K562 (cell line): Measurements from ENCODE around the gene STK16. TPM values are rescaled to one million over a fixed set of nuclear protein-coding genes. Genes with fewer than 3 reads are reported as not detected.

Experiments
- ARHGAP35 ChIP-seq: fragments of 450-650 bp; IDR thresholded peaks from 2 replicates; pipeline ENCODE4 v1.6.1; 2018; ENCODE audit not compliant: partially characterized antibody
- BDP1 ChIP-seq: IDR thresholded peaks from 3 replicates; pipeline ENCODE4 v1.6.1; 2011; ENCODE audit not compliant: insufficient read length, insufficient read depth
- CHD2 ChIP-seq: IDR thresholded peaks from 2 replicates; pipeline ENCODE4 v1.6.1; 2011; ENCODE audit warnings: low read depth, low read length
- COPS2 ChIP-seq: fragments of 450-650 bp; conservative IDR thresholded peaks from 2 replicates; pipeline ENCODE4 v1.6.1; 2016; ENCODE audit warnings: mild to moderate bottlenecking, moderate library complexity
- HDAC1 ChIP-seq, 2 experiments: fragments of 450-650 bp; IDR thresholded peaks; 2 replicates each; pipeline ENCODE4 v1.6.1; 2016 to 2017; ENCODE audit warnings: inconsistent platforms in 1 of 2, mild to moderate bottlenecking in 1 of 2, moderate library complexity in 1 of 2
- NFXL1 ChIP-seq: fragments of 450-650 bp; formaldehyde crosslinking; IDR thresholded peaks from 2 replicates; pipeline ENCODE4 v1.4.0; 2021; ENCODE audit warnings: mild to moderate bottlenecking
- RHOXF2B ChIP-seq: fragments of 250-450 bp; sonication (Bioruptor Pico); conservative IDR thresholded peaks from 2 replicates; pipeline ENCODE4 v1.5.1; 2021
- SUPT5H ChIP-seq: fragments of 450-650 bp; IDR thresholded peaks from 2 replicates; pipeline ENCODE4 v1.6.1; 2016
- ZFP1 ChIP-seq: fragments of 450-650 bp; formaldehyde crosslinking; IDR thresholded peaks from 2 replicates; pipeline ENCODE4 v1.4.0; 2020; ENCODE audit warnings: mild to moderate bottlenecking, mixed read lengths
- ZNF282 ChIP-seq: sonication (generic); formaldehyde crosslinking; IDR thresholded peaks from 2 replicates; pipeline ENCODE4 v1.8.1; 2023; ENCODE audit warnings: missing genetic modification reagents
- ZNF324 ChIP-seq: fragments of 250-450 bp; sonication (Bioruptor Pico); IDR thresholded peaks from 2 replicates; pipeline ENCODE4 v1.4.0; 2020; ENCODE audit warnings: mild to moderate bottlenecking
- ZNF347 ChIP-seq: fragments of 450-650 bp; formaldehyde crosslinking; IDR thresholded peaks from 2 replicates; pipeline ENCODE4 v1.4.0; 2020; ENCODE audit warnings: low read depth, mild to moderate bottlenecking, moderate library complexity
- ZNF79 ChIP-seq: fragments of 250-450 bp; sonication (Bioruptor Pico); IDR thresholded peaks from 2 replicates; pipeline ENCODE4 v1.4.0; 2020; ENCODE audit warnings: low read depth, mild to moderate bottlenecking, moderate library complexity
- polyA plus RNA-seq, 8 experiments: library from polyadenylated mRNA; depleted of rRNA in 4 of 8; stranded (reverse) in 5 of 8; unstranded in 3 of 8; fragments of >200 nt; fragmentation: Nextera tagmentation in 2 of 8; fragmentation: Illumina TruSeq in 1 of 8; extraction: Ambion mirVana in 2 of 8; extraction: Trizol in 1 of 8; gene quantifications; 2 replicates each; pipeline versions ENCODE4 v1.2.1 to v1.2.3, GENCODE V29; 2011 to 2014; ENCODE audit warnings: inconsistent platforms in 1 of 8, missing spikeins in 1 of 8
- total RNA-seq, 7 experiments: library from RNA; depleted of rRNA in 6 of 7; stranded (reverse); fragments of >200 nt in 6 of 7; fragmentation: Illumina TruSeq in 2 of 7; extraction: Trizol in 2 of 7; gene quantifications; 2 replicates each; pipeline versions ENCODE4 v1.2.1 to v1.2.3, GENCODE V29; 2011 to 2021; ENCODE audit warnings: low replicate concordance in 1 of 7
- TF ChIP-seq, protein P1 (sequence below): sonication (generic); formaldehyde crosslinking; IDR thresholded peaks from 2 replicates; pipeline ENCODE4 v1.8.1; 2023; ENCODE audit warnings: missing genetic modification reagents, mild to moderate bottlenecking, borderline replicate concordance
- TF ChIP-seq, protein P2 (sequence below), 3 experiments: fragments of 200-800 bp in 1 of 3; sonication (Bioruptor generic) in 1 of 3; sonication (generic) in 1 of 3; formaldehyde crosslinking in 1 of 3; IDR thresholded peaks; 2 replicates each; pipeline versions ENCODE4 v1.6.1 to v1.8.0; 2016 to 2022; ENCODE audit warnings: mild to moderate bottlenecking in 2 of 3, missing compliant biosample characterization in 2 of 3, missing genetic modification characterization in 2 of 3, missing genetic modification reagents in 1 of 3
- TF ChIP-seq, protein P3 (sequence below): IDR thresholded peaks from 2 replicates; pipeline ENCODE4 v1.6.1; 2011; ENCODE audit warnings: borderline replicate concordance, low read depth, mild to moderate bottlenecking, moderate library complexity, low read length; ENCODE audit not compliant: insufficient read depth, poor library complexity, severe bottlenecking

Gene STK16
- total and polyA plus RNA-seq, 9 of the 15 experiments (the other 6 are each of a cell fraction or from before 2014, with no cell fraction given) = 5.4 to 36.2 (median 17.8) TPM

DNA sequence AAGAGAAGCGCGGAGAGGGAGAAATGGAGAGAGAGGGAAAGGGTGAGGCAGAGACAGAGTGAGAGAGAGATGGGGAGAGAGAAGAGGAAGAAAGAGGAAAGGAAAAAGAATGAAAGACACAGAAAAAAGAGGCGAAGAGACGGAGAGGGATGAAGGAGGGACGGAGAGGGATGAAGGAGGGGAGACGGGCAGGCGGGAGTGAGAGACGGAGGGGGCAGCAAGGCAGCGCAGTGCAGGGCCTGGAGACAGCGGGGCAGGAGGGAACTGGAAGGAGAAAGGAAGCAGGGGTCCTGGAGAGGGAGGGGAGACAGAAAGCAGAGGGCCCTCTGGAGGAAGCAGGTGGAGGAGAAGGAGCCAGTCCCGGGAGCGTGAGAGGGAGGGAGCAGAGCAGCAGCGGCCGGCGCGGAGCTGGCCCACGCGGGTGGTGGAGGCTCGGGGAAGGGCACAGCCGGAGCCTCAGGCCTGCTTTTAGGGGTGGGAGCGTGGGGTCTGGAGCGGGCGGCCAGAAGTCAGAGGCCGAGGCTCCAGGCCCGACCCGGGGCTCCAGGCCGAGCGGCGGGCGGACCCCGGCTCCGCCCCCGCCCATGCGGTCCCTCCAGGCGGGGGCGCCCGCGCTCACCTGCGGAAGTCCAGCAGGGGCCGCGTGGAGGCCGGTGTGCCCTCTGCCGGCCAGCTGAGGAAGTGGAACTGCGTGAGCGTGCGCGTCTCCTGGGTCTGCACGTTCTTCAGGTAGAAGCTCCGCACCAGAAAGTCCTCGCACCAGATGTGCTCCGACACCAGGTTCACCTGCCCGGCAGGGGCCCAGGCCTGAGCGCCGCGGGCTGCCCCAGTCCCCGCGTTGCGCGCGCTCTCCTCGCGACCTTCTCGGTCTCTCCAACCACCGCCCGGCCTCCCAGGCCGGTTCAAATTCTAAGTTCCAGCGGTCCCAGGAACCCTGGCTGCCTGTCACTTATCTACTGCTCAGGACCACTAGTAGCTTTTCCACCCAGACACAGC is 49.4 kb downstream of the STK16 start (continued):
- TF ChIP-seq, protein P1, sequence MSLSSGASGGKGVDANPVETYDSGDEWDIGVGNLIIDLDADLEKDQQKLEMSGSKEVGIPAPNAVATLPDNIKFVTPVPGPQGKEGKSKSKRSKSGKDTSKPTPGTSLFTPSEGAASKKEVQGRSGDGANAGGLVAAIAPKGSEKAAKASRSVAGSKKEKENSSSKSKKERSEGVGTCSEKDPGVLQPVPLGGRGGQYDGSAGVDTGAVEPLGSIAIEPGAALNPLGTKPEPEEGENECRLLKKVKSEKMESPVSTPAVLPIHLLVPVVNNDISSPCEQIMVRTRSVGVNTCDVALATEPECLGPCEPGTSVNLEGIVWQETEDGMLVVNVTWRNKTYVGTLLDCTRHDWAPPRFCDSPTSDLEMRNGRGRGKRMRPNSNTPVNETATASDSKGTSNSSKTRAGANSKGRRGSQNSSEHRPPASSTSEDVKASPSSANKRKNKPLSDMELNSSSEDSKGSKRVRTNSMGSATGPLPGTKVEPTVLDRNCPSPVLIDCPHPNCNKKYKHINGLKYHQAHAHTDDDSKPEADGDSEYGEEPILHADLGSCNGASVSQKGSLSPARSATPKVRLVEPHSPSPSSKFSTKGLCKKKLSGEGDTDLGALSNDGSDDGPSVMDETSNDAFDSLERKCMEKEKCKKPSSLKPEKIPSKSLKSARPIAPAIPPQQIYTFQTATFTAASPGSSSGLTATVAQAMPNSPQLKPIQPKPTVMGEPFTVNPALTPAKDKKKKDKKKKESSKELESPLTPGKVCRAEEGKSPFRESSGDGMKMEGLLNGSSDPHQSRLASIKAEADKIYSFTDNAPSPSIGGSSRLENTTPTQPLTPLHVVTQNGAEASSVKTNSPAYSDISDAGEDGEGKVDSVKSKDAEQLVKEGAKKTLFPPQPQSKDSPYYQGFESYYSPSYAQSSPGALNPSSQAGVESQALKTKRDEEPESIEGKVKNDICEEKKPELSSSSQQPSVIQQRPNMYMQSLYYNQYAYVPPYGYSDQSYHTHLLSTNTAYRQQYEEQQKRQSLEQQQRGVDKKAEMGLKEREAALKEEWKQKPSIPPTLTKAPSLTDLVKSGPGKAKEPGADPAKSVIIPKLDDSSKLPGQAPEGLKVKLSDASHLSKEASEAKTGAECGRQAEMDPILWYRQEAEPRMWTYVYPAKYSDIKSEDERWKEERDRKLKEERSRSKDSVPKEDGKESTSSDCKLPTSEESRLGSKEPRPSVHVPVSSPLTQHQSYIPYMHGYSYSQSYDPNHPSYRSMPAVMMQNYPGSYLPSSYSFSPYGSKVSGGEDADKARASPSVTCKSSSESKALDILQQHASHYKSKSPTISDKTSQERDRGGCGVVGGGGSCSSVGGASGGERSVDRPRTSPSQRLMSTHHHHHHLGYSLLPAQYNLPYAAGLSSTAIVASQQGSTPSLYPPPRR (CRISPR knock-in tag) = no peak
- TF ChIP-seq ZNF79 (CRISPR knock-in tag) (no peak), SUPT5H (peak; percentile 58; the same call in 1 of the 2 replicates), ARHGAP35 (no peak), BDP1 (no peak), ZNF282 (CRISPR knock-in tag) (0 out of 2 replicates have a peak, but pooled peaks have one; percentile 60), RHOXF2B (CRISPR knock-in tag) (no peak), ZNF324 (CRISPR knock-in tag) (no peak), HDAC1 (IDR thresholded peaks at IDR 0.05) (peak in 1 of 2 experiments; percentile 56; a peak in 2 of 4 replicates), ZFP1 (no peak), COPS2 (no peak), ZNF347 (CRISPR knock-in tag) (no peak), NFXL1 (CRISPR knock-in tag) (no peak), CHD2 (no peak)
- TF ChIP-seq, protein P2, sequence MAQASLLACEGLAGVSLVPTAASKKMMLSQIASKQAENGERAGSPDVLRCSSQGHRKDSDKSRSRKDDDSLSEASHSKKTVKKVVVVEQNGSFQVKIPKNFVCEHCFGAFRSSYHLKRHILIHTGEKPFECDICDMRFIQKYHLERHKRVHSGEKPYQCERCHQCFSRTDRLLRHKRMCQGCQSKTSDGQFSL (CRISPR knock-in tag; IDR thresholded peaks at IDR 0.05) = 0 out of 2 replicates have a peak, but pooled peaks have one; percentile 21
- TF ChIP-seq, protein P2 (tag; IDR thresholded peaks at IDR 0.05) = no peak
- TF ChIP-seq, protein P3, sequence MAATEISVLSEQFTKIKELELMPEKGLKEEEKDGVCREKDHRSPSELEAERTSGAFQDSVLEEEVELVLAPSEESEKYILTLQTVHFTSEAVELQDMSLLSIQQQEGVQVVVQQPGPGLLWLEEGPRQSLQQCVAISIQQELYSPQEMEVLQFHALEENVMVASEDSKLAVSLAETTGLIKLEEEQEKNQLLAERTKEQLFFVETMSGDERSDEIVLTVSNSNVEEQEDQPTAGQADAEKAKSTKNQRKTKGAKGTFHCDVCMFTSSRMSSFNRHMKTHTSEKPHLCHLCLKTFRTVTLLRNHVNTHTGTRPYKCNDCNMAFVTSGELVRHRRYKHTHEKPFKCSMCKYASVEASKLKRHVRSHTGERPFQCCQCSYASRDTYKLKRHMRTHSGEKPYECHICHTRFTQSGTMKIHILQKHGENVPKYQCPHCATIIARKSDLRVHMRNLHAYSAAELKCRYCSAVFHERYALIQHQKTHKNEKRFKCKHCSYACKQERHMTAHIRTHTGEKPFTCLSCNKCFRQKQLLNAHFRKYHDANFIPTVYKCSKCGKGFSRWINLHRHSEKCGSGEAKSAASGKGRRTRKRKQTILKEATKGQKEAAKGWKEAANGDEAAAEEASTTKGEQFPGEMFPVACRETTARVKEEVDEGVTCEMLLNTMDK = peak; percentile 93
